ENCODE results near the gene TFB1M.

DNA sequence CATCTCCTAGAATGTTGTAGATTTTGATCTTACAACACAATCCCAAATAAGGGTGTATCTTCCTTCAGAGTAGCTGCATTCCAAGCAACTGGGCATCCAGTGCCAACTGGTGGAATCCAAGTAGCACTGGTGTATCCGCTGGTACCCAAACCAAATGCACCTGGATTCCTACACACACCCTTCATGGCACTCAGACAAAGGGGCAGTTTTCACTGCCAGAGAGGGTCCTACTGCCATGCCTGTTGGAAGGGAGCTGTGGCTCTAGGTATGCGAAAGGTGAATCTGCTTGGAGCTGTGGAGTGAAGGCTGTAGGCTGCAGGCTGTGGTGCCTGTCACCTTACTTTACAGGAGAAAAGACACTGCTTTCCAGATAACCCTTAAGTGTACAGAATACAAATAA is 67.5 kb downstream of the TFB1M start:
- TF ChIP-seq ZNF12 (CRISPR knock-in tag; IDR thresholded peaks at IDR 0.05) (no peak), RBM15 (IDR thresholded peaks at IDR 0.05; ENCODE audit: insufficient read depth, low read length) (no peak)
